HepG2 (cell line): ENCODE measurements around the gene LSM12. TPM values are rescaled to one million over a fixed set of nuclear protein-coding genes. Genes with fewer than 3 reads are reported as not detected.

Source experiments
- ATF7 ChIP-seq, 2 experiments: fragments of 450-650 bp in 1 of 2; sonication (generic) in 1 of 2; formaldehyde crosslinking in 1 of 2; IDR thresholded peaks; 2 replicates each; pipeline versions ENCODE4 v1.4.0 to v1.6.1; 2016 to 2020; ENCODE audit warnings: antibody characterized with exemption in 1 of 2, mild to moderate bottlenecking in 1 of 2, missing genetic modification reagents in 1 of 2
- ELF4 ChIP-seq: sonication (generic); formaldehyde crosslinking; IDR thresholded peaks from 2 replicates; pipeline ENCODE4 v1.5.0; 2020; ENCODE audit warnings: missing genetic modification reagents, mild to moderate bottlenecking, moderate library complexity, borderline replicate concordance
- ETV6 ChIP-seq: sonication (generic); formaldehyde crosslinking; conservative IDR thresholded peaks from 2 replicates; pipeline ENCODE4 v1.4.0; 2020; ENCODE audit warnings: missing genetic modification reagents
- FOXA1 ChIP-seq, 2 experiments: fragments of 450-650 bp in 1 of 2; sonication (generic) in 1 of 2; formaldehyde crosslinking in 1 of 2; IDR thresholded peaks; 2 replicates each; pipeline versions ENCODE4 v1.4.0 to v1.6.1; 2016 to 2020; ENCODE audit warnings: missing genetic modification reagents in 1 of 2
- HNF4A ChIP-seq: sonication (generic); formaldehyde crosslinking; IDR thresholded peaks from 2 replicates; pipeline ENCODE4 v1.4.0; 2020; ENCODE audit warnings: missing genetic modification reagents
- HOXA7 ChIP-seq: sonication (generic); formaldehyde crosslinking; IDR thresholded peaks from 2 replicates; pipeline ENCODE4 v1.8.1; 2022; ENCODE audit warnings: mild to moderate bottlenecking, missing genetic modification reagents, moderate library complexity
- IRX3 ChIP-seq: sonication (generic); formaldehyde crosslinking; IDR thresholded peaks from 2 replicates; pipeline ENCODE4 v1.8.1; 2023; ENCODE audit warnings: mild to moderate bottlenecking, low read depth, missing genetic modification reagents, borderline replicate concordance
- KDM4B ChIP-seq: sonication (generic); formaldehyde crosslinking; IDR thresholded peaks from 2 replicates; pipeline ENCODE4 v1.4.0; 2020; ENCODE audit warnings: missing genetic modification reagents
- LCORL ChIP-seq, 2 experiments: fragments of 450-650 bp in 1 of 2; sonication (generic) in 1 of 2; formaldehyde crosslinking in 1 of 2; IDR thresholded peaks; 2 replicates each; pipeline versions ENCODE4 v1.5.0 to v1.6.1; 2017 to 2020; ENCODE audit warnings: antibody characterized with exemption in 1 of 2, missing genetic modification reagents in 1 of 2
- REST ChIP-seq, 2 experiments: IDR thresholded peaks; 2 replicates each; pipeline ENCODE4 v1.6.1; 2011 to 2012; ENCODE audit warnings: low read length in 2 of 2, borderline replicate concordance in 1 of 2, low read depth in 1 of 2, mild to moderate bottlenecking in 1 of 2, moderate library complexity in 1 of 2
- SMC3 ChIP-seq: IDR thresholded peaks from 2 replicates; pipeline ENCODE4 v1.6.1; 2011; ENCODE audit warnings: low read length, improper control_type of control experiment
- THRA ChIP-seq: sonication (generic); formaldehyde crosslinking; IDR thresholded peaks from 2 replicates; pipeline ENCODE4 v1.4.0; 2020; ENCODE audit warnings: missing genetic modification reagents, borderline replicate concordance
- TIGD3 ChIP-seq: sonication (generic); formaldehyde crosslinking; IDR thresholded peaks from 2 replicates; pipeline ENCODE4 v1.5.1; 2020; ENCODE audit warnings: mild to moderate bottlenecking, missing genetic modification reagents, borderline replicate concordance
- ZNF331 ChIP-seq: sonication (generic); formaldehyde crosslinking; IDR thresholded peaks from 2 replicates; pipeline ENCODE4 v1.4.0; 2020; ENCODE audit warnings: missing genetic modification reagents
- ZNF383 ChIP-seq: sonication (generic); formaldehyde crosslinking; IDR thresholded peaks from 2 replicates; pipeline ENCODE4 v1.4.0; 2020; ENCODE audit warnings: missing genetic modification reagents, mild to moderate bottlenecking, borderline replicate concordance
- ZNF530 ChIP-seq: sonication (generic); formaldehyde crosslinking; IDR thresholded peaks from 2 replicates; pipeline ENCODE4 v1.5.0; 2020; ENCODE audit warnings: low read depth, mild to moderate bottlenecking, missing genetic modification reagents
- ZNF709 ChIP-seq: sonication (generic); formaldehyde crosslinking; IDR thresholded peaks from 2 replicates; pipeline ENCODE4 v1.5.0; 2020; ENCODE audit warnings: mild to moderate bottlenecking, missing genetic modification reagents
- polyA plus RNA-seq, 8 experiments: library from polyadenylated mRNA; depleted of rRNA in 3 of 8; stranded (reverse) in 7 of 8; unstranded in 1 of 8; fragments of >200 nt; fragmentation: Illumina TruSeq in 4 of 8; extraction: Trizol in 4 of 8; gene quantifications; 2 replicates each; pipeline versions ENCODE4 v1.2.1 to v1.2.3, GENCODE V29; 2011 to 2016; ENCODE audit warnings: low read depth in 4 of 8, missing spikeins in 1 of 8, mixed read lengths in 1 of 8; ENCODE audit not compliant: insufficient read depth in 1 of 8
- total RNA-seq, 5 experiments: library from RNA; depleted of rRNA; stranded (reverse); fragments of >200 nt; fragmentation: Illumina TruSeq; extraction: Trizol; gene quantifications; 2 replicates each; pipeline ENCODE4 v1.2.3, GENCODE V29; 2016; ENCODE audit warnings: low read depth in 1 of 5
- TF ChIP-seq, protein P1 (sequence below), 2 experiments: sonication (generic) in 1 of 2; formaldehyde crosslinking in 1 of 2; IDR thresholded peaks; 2 replicates each; pipeline versions ENCODE4 v1.4.0 to v1.6.1; 2018 to 2020; ENCODE audit warnings: missing genetic modification reagents in 2 of 2, borderline replicate concordance in 1 of 2, low read depth in 1 of 2, mild to moderate bottlenecking in 1 of 2, missing biosample characterization in 1 of 2

LSM12 gene
- total and polyA plus RNA-seq, 2 of the 13 experiments (the other 11 are each of a cell fraction or from before 2014, with no cell fraction given) = 52.8 to 55.7 TPM

DNA sequence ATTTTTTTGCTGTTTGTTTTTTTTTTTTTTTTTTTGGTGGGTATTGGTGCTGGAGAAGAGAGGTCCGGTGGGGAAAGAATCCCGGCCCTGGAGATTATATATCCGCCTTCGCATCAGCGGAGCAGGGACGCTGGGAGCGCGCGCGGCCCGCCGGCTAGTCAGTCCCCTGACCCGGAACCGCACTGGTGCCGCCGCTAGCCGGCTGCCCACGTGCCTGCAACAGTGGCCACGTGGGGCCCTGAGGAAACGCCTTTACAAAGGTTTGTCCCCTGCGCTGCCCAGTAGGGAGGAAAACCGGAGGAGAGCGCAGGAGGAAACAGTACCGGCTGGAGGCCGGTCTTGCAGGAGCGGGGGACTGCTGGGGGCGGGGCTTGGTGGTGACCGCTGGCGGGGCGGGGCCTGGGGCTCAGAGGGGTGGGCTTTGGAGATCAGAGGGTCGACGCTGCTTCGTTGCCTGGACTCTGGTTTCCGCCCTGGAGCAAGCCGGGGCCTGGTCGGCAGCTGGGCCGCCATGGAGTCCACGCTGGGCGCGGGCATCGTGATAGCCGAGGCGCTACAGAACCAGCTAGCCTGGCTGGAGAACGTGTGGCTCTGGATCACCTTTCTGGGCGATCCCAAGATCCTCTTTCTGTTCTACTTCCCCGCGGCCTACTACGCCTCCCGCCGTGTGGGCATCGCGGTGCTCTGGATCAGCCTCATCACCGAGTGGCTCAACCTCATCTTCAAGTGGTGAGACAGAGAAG is 4.2 kb upstream of the LSM12 start, which contains the start of gene G6PC3 (continued):
- TF ChIP-seq THRA (CRISPR knock-in tag) = peak; percentile 87
- TF ChIP-seq ETV6 (CRISPR knock-in tag) = peak; percentile 86; the same call in 1 of the 2 replicates
- TF ChIP-seq ATF7 (IDR thresholded peaks at IDR 0.05) = no peak
- no peak; the same call in 1 of the 2 replicates for TF ChIP-seq ATF7 (CRISPR knock-in tag; IDR thresholded peaks at IDR 0.05)
- TF ChIP-seq IRX3 (CRISPR knock-in tag) = peak; percentile 93
- TF ChIP-seq ZNF331 = peak; percentile 95
- TF ChIP-seq REST (IDR thresholded peaks at IDR 0.05; ENCODE audit: borderline replicate concordance in 1 of 2, low read depth in 1 of 2, low read length in 2 of 2) = peak in 1 of 2 experiments; percentile 85; a peak in 2 of 4 replicates
- TF ChIP-seq ZNF383 (CRISPR knock-in tag) = no peak
- TF ChIP-seq ZNF530 = no peak
- TF ChIP-seq LCORL (IDR thresholded peaks at IDR 0.05) = no peak
- peak; percentile 82 for TF ChIP-seq LCORL (CRISPR knock-in tag; IDR thresholded peaks at IDR 0.05)
- no peak; the same call in none of the 2 replicates for TF ChIP-seq KDM4B (CRISPR knock-in tag)
- TF ChIP-seq, protein P1, sequence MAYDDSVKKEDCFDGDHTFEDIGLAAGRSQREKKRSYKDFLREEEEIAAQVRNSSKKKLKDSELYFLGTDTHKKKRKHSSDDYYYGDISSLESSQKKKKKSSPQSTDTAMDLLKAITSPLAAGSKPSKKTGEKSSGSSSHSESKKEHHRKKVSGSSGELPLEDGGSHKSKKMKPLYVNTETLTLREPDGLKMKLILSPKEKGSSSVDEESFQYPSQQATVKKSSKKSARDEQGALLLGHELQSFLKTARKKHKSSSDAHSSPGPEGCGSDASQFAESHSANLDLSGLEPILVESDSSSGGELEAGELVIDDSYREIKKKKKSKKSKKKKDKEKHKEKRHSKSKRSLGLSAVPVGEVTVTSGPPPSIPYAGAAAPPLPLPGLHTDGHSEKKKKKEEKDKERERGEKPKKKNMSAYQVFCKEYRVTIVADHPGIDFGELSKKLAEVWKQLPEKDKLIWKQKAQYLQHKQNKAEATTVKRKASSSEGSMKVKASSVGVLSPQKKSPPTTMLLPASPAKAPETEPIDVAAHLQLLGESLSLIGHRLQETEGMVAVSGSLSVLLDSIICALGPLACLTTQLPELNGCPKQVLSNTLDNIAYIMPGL (CRISPR knock-in tag; IDR thresholded peaks at IDR 0.05; ENCODE audit: borderline replicate concordance in 1 of 2, low read depth in 1 of 2) = peak; percentile 84 to 90
- no peak for TF ChIP-seq FOXA1 (IDR thresholded peaks at IDR 0.05)
- peak; percentile 27; the same call in 1 of the 2 replicates for TF ChIP-seq FOXA1 (CRISPR knock-in tag; IDR thresholded peaks at IDR 0.05)
- peak; percentile 94 for TF ChIP-seq ELF4
- TF ChIP-seq TIGD3 (CRISPR knock-in tag) = peak; percentile 96; the same call in 1 of the 2 replicates
- no peak for TF ChIP-seq SMC3
- no peak; the same call in 1 of the 2 replicates for TF ChIP-seq HNF4A (CRISPR knock-in tag)
- TF ChIP-seq HOXA7 = no peak
- peak; percentile 68 for TF ChIP-seq ZNF709 (CRISPR knock-in tag)
